Measurements from ENCODE around the gene ERBB2. TPM values are rescaled to one million over a fixed set of nuclear protein-coding genes. Genes with fewer than 3 reads are reported as not detected.

The ERBB2 gene
- total and polyA plus RNA-seq, 2 of the 13 experiments (the other 11 are each of a cell fraction or from before 2014, with no cell fraction given): 57.7 to 64.1 TPM

GRCh38 chr17:39653662-39654331 is 46.1 kb upstream of the ERBB2 start (continued):
- TF ChIP-seq, protein P1, sequence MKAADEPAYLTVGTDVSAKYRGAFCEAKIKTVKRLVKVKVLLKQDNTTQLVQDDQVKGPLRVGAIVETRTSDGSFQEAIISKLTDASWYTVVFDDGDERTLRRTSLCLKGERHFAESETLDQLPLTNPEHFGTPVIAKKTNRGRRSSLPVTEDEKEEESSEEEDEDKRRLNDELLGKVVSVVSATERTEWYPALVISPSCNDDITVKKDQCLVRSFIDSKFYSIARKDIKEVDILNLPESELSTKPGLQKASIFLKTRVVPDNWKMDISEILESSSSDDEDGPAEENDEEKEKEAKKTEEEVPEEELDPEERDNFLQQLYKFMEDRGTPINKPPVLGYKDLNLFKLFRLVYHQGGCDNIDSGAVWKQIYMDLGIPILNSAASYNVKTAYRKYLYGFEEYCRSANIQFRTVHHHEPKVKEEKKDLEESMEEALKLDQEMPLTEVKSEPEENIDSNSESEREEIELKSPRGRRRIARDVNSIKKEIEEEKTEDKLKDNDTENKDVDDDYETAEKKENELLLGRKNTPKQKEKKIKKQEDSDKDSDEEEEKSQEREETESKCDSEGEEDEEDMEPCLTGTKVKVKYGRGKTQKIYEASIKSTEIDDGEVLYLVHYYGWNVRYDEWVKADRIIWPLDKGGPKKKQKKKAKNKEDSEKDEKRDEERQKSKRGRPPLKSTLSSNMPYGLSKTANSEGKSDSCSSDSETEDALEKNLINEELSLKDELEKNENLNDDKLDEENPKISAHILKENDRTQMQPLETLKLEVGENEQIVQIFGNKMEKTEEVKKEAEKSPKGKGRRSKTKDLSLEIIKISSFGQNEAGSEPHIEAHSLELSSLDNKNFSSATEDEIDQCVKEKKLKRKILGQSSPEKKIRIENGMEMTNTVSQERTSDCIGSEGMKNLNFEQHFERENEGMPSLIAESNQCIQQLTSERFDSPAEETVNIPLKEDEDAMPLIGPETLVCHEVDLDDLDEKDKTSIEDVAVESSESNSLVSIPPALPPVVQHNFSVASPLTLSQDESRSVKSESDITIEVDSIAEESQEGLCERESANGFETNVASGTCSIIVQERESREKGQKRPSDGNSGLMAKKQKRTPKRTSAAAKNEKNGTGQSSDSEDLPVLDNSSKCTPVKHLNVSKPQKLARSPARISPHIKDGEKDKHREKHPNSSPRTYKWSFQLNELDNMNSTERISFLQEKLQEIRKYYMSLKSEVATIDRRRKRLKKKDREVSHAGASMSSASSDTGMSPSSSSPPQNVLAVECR (CRISPR knock-in tag; IDR thresholded peaks at IDR 0.05; ENCODE audit: borderline replicate concordance): no peak; the same call in 1 of the 2 replicates
- TF ChIP-seq ZNF768 (CRISPR knock-in tag; IDR thresholded peaks at IDR 0.05): peak; percentile 47; the same call in 1 of the 2 replicates
- no peak for TF ChIP-seq RFX1 (IDR thresholded peaks at IDR 0.05)
- no peak for TF ChIP-seq EHMT2 (IDR thresholded peaks at IDR 0.05; ENCODE audit: borderline replicate concordance, low read depth, low read length)
- no peak for TF ChIP-seq TRAFD1 (CRISPR knock-in tag; IDR thresholded peaks at IDR 0.05; ENCODE audit: borderline replicate concordance)
- TF ChIP-seq, protein P2, sequence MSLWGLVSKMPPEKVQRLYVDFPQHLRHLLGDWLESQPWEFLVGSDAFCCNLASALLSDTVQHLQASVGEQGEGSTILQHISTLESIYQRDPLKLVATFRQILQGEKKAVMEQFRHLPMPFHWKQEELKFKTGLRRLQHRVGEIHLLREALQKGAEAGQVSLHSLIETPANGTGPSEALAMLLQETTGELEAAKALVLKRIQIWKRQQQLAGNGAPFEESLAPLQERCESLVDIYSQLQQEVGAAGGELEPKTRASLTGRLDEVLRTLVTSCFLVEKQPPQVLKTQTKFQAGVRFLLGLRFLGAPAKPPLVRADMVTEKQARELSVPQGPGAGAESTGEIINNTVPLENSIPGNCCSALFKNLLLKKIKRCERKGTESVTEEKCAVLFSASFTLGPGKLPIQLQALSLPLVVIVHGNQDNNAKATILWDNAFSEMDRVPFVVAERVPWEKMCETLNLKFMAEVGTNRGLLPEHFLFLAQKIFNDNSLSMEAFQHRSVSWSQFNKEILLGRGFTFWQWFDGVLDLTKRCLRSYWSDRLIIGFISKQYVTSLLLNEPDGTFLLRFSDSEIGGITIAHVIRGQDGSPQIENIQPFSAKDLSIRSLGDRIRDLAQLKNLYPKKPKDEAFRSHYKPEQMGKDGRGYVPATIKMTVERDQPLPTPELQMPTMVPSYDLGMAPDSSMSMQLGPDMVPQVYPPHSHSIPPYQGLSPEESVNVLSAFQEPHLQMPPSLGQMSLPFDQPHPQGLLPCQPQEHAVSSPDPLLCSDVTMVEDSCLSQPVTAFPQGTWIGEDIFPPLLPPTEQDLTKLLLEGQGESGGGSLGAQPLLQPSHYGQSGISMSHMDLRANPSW (CRISPR knock-in tag; IDR thresholded peaks at IDR 0.05; ENCODE audit: borderline replicate concordance): no peak
- TF ChIP-seq HDAC2 (CRISPR knock-in tag; IDR thresholded peaks at IDR 0.05): peak; percentile 38; the same call in 1 of the 2 replicates
- TF ChIP-seq KAT2B (IDR thresholded peaks at IDR 0.05; ENCODE audit: borderline replicate concordance, low read depth, low read length): no peak
- peak; percentile 76; the same call in 1 of the 2 replicates for TF ChIP-seq ERF (CRISPR knock-in tag; IDR thresholded peaks at IDR 0.05)
- no peak for TF ChIP-seq ETV6 (CRISPR knock-in tag; conservative IDR thresholded peaks at IDR 0.05)
- TF ChIP-seq RNF2 (conservative IDR thresholded peaks at IDR 0.05; ENCODE audit: low read depth): no peak
- TF ChIP-seq DNMT3B (CRISPR knock-in tag; conservative IDR thresholded peaks at IDR 0.05): no peak
- TF ChIP-seq JUND (CRISPR knock-in tag; IDR thresholded peaks at IDR 0.05): 0 out of 2 replicates have a peak, but pooled peaks have one; percentile 53
- TF ChIP-seq HINFP (CRISPR knock-in tag; IDR thresholded peaks at IDR 0.05; ENCODE audit: low read depth): no peak
- no peak for TF ChIP-seq HDAC6 (IDR thresholded peaks at IDR 0.05; ENCODE audit: low read depth, low read length)
- no peak for TF ChIP-seq ISX (CRISPR knock-in tag; conservative IDR thresholded peaks at IDR 0.05)
- no peak for TF ChIP-seq NONO (IDR thresholded peaks at IDR 0.05)
- no peak; the same call in 1 of the 2 replicates for TF ChIP-seq NONO (CRISPR knock-in tag; conservative IDR thresholded peaks at IDR 0.05)
- no peak for TF ChIP-seq SMAD9 (CRISPR knock-in tag; IDR thresholded peaks at IDR 0.05)
- no peak for TF ChIP-seq KDM4B (CRISPR knock-in tag; IDR thresholded peaks at IDR 0.05)
- no peak for TF ChIP-seq LCORL (IDR thresholded peaks at IDR 0.05)
- TF ChIP-seq LCORL (CRISPR knock-in tag; IDR thresholded peaks at IDR 0.05): peak; percentile 81; the same call in 1 of the 2 replicates
